Measurements from ENCODE around the gene EVX2. TPM values are rescaled to one million over a fixed set of nuclear protein-coding genes. Genes with fewer than 3 reads are reported as not detected.

EVX2 gene
- total and polyA plus RNA-seq, 4 donors, result not detected

DNA sequence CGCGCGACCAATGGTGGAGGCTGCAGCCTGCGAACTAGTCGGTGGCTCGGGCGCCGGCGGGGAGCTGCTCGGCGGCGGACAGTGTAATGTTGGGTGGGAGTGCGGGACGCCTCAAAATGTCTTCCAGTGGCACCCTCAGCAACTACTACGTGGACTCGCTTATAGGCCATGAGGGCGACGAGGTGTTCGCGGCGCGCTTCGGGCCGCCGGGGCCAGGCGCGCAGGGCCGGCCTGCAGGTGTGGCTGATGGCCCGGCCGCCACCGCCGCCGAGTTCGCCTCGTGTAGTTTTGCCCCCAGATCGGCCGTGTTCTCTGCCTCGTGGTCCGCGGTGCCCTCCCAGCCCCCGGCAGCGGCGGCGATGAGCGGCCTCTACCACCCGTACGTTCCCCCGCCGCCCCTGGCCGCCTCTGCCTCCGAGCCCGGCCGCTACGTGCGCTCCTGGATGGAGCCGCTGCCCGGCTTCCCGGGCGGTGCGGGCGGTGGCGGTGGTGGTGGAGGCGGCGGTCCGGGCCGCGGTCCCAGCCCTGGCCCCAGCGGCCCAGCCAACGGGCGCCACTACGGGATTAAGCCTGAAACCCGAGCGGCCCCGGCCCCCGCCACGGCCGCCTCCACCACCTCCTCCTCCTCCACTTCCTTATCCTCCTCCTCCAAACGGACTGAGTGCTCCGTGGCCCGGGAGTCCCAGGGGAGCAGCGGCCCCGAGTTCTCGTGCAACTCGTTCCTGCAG, 39.1 kb upstream of the EVX2 start, which contains the start of gene HOXD9 (continued):
- no peak for TF ChIP-seq SP1 (IDR thresholded peaks at IDR 0.05)

DNA sequence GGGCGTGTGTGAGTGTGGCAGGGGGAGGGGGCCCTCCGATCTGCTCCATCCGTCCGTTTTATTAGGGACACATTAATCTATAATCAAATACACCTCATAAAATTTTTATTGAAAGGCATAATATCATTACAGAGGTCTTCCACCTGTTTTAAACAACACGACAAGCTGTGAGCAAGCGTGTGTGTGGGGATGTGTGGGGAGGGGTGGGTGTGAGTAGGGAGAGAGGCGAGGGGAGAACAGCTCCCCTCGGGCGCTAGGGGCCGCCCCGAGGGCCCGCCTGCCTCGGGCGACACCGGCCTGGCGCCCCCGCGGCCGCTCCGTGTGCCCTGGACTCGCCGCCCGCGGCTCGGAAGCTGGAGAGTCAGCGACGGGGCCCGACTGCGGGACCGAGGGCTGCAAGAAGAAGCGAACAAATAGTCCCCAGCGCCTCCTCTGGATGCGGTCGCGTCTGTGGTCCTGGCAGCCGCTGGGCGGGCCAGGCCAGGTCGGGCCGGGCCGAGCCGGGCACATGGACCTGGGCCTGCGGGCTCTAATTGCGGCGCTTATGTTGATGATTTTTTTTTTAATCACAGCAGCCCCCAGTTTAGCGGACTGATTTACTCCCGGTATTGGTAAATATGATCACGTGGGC, 38.4 kb upstream of the EVX2 start:
- no peak for DNase-seq (ENCODE audit: low spot score)
- Histone ChIP-seq H3K4me1 (ENCODE audit: control insufficient read depth in 4 of 4, insufficient read depth in 4 of 4, low read length in 3 of 4) (peaks cover 4 to 10% (median 9%) of the 10 kb centered on the region in 4 donors), H3K9me3 (ENCODE audit: control insufficient read depth in 4 of 4, low read length in 3 of 4) (peaks cover 0 to 7% (median 0%) of the 10 kb centered on the region in 4 donors), H3K27ac (ENCODE audit: low read depth in 1 of 2, low read length in 2 of 2) (no peak overlapping the region), H3K9ac (ENCODE audit: low read depth in 1 of 2, low read length in 2 of 2) (no peak overlapping the region), H3K36me3 (ENCODE audit: control insufficient read depth in 4 of 4, insufficient read depth in 3 of 4, low read depth in 1 of 4, low read length in 3 of 4) (no peaks in the 10 kb centered on the region), H3K4me3 (ENCODE audit: low read depth in 1 of 3, low read length in 3 of 3) (peak overlapping the region in 1 of 3 donors; percentile 47), H3K27me3 (ENCODE audit: control insufficient read depth in 4 of 4, insufficient read depth in 4 of 4, low read length in 3 of 4) (peaks cover 20 to 54% (median 30%) of the 10 kb centered on the region in 4 donors)
- TF ChIP-seq TAF1 (conservative IDR thresholded peaks at IDR 0.05) (no peak), GABPA (IDR thresholded peaks at IDR 0.05 in 1 of 2, conservative IDR thresholded peaks at IDR 0.05 in 1 of 2) (no peak), HNF4G (IDR thresholded peaks at IDR 0.05) (no peak), FOXA2 (IDR thresholded peaks at IDR 0.05) (no peak), FOXA1 (IDR thresholded peaks at IDR 0.05) (no peak), EGR1 (IDR thresholded peaks at IDR 0.05; ENCODE audit: low read depth in 2 of 2) (no peak), HNF4A (conservative IDR thresholded peaks at IDR 0.05) (no peak), NR2F2 (IDR thresholded peaks at IDR 0.05) (no peak), JUND (IDR thresholded peaks at IDR 0.05) (no peak), SP1 (IDR thresholded peaks at IDR 0.05) (no peak), RXRA (IDR thresholded peaks at IDR 0.05) (no peak), RAD21 (IDR thresholded peaks at IDR 0.05) (no peak)
- TF ChIP-seq, protein P1, sequence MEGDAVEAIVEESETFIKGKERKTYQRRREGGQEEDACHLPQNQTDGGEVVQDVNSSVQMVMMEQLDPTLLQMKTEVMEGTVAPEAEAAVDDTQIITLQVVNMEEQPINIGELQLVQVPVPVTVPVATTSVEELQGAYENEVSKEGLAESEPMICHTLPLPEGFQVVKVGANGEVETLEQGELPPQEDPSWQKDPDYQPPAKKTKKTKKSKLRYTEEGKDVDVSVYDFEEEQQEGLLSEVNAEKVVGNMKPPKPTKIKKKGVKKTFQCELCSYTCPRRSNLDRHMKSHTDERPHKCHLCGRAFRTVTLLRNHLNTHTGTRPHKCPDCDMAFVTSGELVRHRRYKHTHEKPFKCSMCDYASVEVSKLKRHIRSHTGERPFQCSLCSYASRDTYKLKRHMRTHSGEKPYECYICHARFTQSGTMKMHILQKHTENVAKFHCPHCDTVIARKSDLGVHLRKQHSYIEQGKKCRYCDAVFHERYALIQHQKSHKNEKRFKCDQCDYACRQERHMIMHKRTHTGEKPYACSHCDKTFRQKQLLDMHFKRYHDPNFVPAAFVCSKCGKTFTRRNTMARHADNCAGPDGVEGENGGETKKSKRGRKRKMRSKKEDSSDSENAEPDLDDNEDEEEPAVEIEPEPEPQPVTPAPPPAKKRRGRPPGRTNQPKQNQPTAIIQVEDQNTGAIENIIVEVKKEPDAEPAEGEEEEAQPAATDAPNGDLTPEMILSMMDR (IDR thresholded peaks at IDR 0.05; ENCODE audit: low read depth, low read length, missing input control), result no peak
- TF ChIP-seq, protein P2, sequence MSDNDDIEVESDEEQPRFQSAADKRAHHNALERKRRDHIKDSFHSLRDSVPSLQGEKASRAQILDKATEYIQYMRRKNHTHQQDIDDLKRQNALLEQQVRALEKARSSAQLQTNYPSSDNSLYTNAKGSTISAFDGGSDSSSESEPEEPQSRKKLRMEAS (IDR thresholded peaks at IDR 0.05), result no peak
- TF ChIP-seq, protein P3, sequence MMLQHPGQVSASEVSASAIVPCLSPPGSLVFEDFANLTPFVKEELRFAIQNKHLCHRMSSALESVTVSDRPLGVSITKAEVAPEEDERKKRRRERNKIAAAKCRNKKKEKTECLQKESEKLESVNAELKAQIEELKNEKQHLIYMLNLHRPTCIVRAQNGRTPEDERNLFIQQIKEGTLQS (IDR thresholded peaks at IDR 0.05), result no peak
- TF ChIP-seq, protein P4, sequence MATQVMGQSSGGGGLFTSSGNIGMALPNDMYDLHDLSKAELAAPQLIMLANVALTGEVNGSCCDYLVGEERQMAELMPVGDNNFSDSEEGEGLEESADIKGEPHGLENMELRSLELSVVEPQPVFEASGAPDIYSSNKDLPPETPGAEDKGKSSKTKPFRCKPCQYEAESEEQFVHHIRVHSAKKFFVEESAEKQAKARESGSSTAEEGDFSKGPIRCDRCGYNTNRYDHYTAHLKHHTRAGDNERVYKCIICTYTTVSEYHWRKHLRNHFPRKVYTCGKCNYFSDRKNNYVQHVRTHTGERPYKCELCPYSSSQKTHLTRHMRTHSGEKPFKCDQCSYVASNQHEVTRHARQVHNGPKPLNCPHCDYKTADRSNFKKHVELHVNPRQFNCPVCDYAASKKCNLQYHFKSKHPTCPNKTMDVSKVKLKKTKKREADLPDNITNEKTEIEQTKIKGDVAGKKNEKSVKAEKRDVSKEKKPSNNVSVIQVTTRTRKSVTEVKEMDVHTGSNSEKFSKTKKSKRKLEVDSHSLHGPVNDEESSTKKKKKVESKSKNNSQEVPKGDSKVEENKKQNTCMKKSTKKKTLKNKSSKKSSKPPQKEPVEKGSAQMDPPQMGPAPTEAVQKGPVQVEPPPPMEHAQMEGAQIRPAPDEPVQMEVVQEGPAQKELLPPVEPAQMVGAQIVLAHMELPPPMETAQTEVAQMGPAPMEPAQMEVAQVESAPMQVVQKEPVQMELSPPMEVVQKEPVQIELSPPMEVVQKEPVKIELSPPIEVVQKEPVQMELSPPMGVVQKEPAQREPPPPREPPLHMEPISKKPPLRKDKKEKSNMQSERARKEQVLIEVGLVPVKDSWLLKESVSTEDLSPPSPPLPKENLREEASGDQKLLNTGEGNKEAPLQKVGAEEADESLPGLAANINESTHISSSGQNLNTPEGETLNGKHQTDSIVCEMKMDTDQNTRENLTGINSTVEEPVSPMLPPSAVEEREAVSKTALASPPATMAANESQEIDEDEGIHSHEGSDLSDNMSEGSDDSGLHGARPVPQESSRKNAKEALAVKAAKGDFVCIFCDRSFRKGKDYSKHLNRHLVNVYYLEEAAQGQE (IDR thresholded peaks at IDR 0.05), result no peak
- 8% methylated on average over 47 of the region's 47 CpGs for WGBS

Data from liver (tissue), 9 donors.